HEK293T (cell line): ENCODE results near the gene CDH4.

Experiments
- CTCF ChIA-PET: fragments of 350-600 bp; formaldehyde crosslinking; extraction: SDS; loops from one replicate; lab custom pipeline; 2021; ENCODE audit warnings: antibody characterized with exemption, inconsistent platforms; lab: Yijun Ruan, JAX
- POLR2A ChIA-PET: fragments of 350-600 bp; formaldehyde crosslinking; extraction: SDS; loops from one replicate; lab custom pipeline; 2020; ENCODE audit warnings: antibody characterized with exemption, inconsistent platforms; lab: Yijun Ruan, JAX
- DNase-seq: peaks from one replicate; pipeline ENCODE4 v3.0.0; 2012; ENCODE audit warnings: mixed read lengths; ENCODE audit errors: extremely low spot score
- ARNT ChIP-seq: fragments of 450-650 bp; IDR thresholded peaks from 2 replicates; pipeline ENCODE4 v1.6.1; 2017; ENCODE audit warnings: mild to moderate bottlenecking
- BHLHE40 ChIP-seq: fragments of 450-650 bp; IDR thresholded peaks from 2 replicates; pipeline ENCODE4 v1.6.1; 2016; ENCODE audit warnings: mild to moderate bottlenecking, moderate library complexity, borderline replicate concordance
- CTBP1 ChIP-seq: fragments of 450-650 bp; IDR thresholded peaks from 2 replicates; pipeline ENCODE4 v1.6.1; 2016; ENCODE audit warnings: borderline replicate concordance
- ELF4 ChIP-seq: fragments of 450-650 bp; IDR thresholded peaks from 2 replicates; pipeline ENCODE4 v1.6.1; 2017; ENCODE audit warnings: antibody characterized with exemption
- FOXA1 ChIP-seq: fragments of 450-650 bp; IDR thresholded peaks from 2 replicates; pipeline ENCODE4 v1.6.1; 2016; ENCODE audit warnings: mild to moderate bottlenecking
- FOXK2 ChIP-seq: fragments of 450-650 bp; IDR thresholded peaks from 2 replicates; pipeline ENCODE4 v1.6.1; 2016; ENCODE audit warnings: mild to moderate bottlenecking
- FOXM1 ChIP-seq: fragments of 450-650 bp; IDR thresholded peaks from 2 replicates; pipeline ENCODE4 v1.6.1; 2017; ENCODE audit warnings: mild to moderate bottlenecking, borderline replicate concordance
- HDGF ChIP-seq: fragments of 450-650 bp; IDR thresholded peaks from 2 replicates; pipeline ENCODE4 v1.6.1; 2017; ENCODE audit warnings: antibody characterized with exemption, borderline replicate concordance
- L3MBTL2 ChIP-seq: fragments of 450-650 bp; conservative IDR thresholded peaks from 2 replicates; pipeline ENCODE4 v1.6.1; 2016; ENCODE audit warnings: mild to moderate bottlenecking
- LEF1 ChIP-seq: fragments of 450-650 bp; IDR thresholded peaks from 2 replicates; pipeline ENCODE4 v1.6.1; 2017; ENCODE audit warnings: mild to moderate bottlenecking, borderline replicate concordance
- NFRKB ChIP-seq: fragments of 450-650 bp; IDR thresholded peaks from 2 replicates; pipeline ENCODE4 v1.6.1; 2016; ENCODE audit warnings: mild to moderate bottlenecking, moderate library complexity
- SP1 ChIP-seq: fragments of 450-650 bp; IDR thresholded peaks from 2 replicates; pipeline ENCODE4 v1.6.1; 2017
- SUZ12 ChIP-seq: fragments of 450-650 bp; IDR thresholded peaks from 2 replicates; pipeline ENCODE4 v1.6.1; 2016; ENCODE audit warnings: mild to moderate bottlenecking
- TARDBP ChIP-seq: fragments of 450-650 bp; IDR thresholded peaks from 2 replicates; pipeline ENCODE4 v1.6.1; 2016
- ZNF384 ChIP-seq: fragments of 450-650 bp; IDR thresholded peaks from 2 replicates; pipeline ENCODE4 v1.6.1; 2016
- TF ChIP-seq, protein P1 (sequence below): fragments of 450-650 bp; IDR thresholded peaks from 2 replicates; pipeline ENCODE4 v1.6.1; 2016

CDH4 gene

DNA sequence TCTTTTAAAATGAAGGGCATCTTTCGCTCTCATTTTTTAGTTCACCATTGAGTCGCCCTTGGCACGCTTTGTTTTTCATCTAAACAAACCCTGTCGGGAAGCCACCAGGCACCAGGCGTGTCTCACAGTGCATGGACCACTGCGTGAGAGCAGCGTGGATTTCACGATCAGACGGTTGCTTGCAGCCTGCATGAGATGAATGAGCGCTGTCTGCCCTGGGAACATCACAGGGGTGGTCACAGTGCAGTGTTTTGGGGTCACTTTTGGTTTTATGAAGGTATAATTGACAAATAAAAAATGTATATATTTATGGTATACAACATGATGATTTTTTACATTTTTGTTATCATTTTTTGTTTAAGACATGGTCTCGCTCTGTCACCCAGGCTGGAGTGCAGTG, 61.3 kb downstream of the CDH4 start:
- DNase-seq: no peak

DNA sequence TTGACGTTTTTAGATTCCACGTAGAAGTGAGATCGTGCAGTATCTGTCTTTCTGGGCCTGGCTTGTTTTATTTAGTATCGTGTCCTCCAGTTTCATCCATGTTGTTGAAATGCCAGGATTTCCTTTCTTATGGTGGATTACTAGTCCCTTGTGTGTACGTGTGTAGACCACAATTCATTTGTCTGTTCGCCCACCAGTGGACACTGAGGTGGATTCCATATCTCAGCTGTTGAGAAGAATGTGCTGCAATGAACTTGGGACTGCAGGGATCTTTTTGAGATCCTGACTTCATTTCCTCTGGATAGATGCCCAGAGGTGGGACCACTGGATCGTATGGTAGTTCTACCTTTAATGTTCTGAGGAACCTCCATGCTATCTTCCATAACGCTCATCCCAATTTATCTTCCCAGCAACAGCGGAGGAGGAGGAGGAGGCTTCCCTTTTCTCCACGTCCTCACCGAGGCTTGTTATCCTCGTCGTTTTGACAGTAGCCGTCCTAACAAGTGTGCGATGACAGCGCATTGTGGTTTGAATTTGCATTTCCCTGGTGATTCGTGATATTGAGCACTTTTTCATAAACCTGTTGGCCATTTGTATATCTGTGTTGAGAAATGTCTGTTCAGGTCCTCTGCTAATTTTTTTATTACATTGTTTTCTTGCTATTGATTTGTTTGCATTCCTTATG, 62.4 kb downstream of the CDH4 start:
- POLR2A ChIA-PET: no interaction called here
- CTCF ChIA-PET: no interaction called here
- TF ChIP-seq FOXM1 (no peak), ARNT (no peak), L3MBTL2 (no peak), ELF4 (no peak), HDGF (no peak), FOXK2 (no peak), ZNF384 (no peak), SUZ12 (no peak), SP1 (no peak), TARDBP (no peak), CTBP1 (no peak), BHLHE40 (no peak), FOXA1 (no peak), LEF1 (no peak), NFRKB (no peak)
- TF ChIP-seq, protein P1, sequence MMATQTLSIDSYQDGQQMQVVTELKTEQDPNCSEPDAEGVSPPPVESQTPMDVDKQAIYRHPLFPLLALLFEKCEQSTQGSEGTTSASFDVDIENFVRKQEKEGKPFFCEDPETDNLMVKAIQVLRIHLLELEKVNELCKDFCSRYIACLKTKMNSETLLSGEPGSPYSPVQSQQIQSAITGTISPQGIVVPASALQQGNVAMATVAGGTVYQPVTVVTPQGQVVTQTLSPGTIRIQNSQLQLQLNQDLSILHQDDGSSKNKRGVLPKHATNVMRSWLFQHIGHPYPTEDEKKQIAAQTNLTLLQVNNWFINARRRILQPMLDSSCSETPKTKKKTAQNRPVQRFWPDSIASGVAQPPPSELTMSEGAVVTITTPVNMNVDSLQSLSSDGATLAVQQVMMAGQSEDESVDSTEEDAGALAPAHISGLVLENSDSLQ: no peak
- DNase-seq: no peak

More for the DNA sequence above, 61.3 kb downstream of the CDH4 start:
- TF ChIP-seq SUZ12 (no peak), CTBP1 (no peak), L3MBTL2 (no peak), HDGF (no peak), FOXA1 (no peak), BHLHE40 (no peak), ELF4 (no peak)
- ChIA-PET CTCF (no interaction called here), POLR2A (no interaction called here)

DNA sequence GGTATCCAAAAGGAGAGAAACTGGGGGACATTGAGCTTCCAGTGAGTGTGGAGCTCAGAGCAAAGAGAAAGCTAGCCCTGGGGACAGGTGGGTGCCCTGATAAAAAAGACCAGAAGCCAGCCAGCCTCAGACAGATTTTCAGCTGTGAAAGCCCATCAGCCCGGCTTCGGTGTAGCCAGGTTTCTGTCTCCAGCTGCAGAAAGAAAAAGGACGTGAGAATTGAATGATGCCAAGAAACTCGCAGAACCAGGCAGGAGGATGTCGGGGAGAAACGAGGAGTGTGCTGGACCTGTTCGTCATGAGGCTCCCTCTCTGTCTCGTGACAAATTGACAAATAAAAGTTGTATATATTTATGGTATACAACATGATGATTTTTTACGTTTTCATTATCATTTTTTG, 63.3 kb downstream of the CDH4 start:
- TF ChIP-seq ARNT (no peak), TARDBP (no peak), LEF1 (no peak), L3MBTL2 (no peak), ELF4 (no peak)

DNA sequence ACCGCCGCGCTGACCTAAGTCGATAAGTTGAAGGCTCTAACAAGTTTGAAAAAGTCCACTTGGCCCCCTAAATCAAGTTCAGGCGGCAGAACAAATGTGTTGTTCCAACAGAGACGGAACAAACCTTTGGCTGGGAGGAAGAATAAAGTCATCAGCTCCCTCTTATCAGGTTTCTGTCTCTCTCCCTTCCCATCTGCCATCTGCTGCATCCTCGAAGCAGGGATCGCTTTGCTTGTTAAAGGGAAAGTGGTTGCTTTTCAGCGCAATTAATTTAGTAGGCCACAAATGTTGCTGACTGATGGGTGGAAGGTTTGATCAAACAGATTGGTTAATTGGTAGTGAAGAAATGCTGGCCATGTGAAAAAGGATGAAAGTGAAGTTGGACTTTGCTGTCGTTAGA, 64.3 kb downstream of the CDH4 start:
- ChIA-PET CTCF (no interaction called here), POLR2A (no interaction called here)
- no peak for TF ChIP-seq FOXK2
- TF ChIP-seq ARNT: no peak
- no peak for TF ChIP-seq SP1
- no peak for TF ChIP-seq NFRKB
- TF ChIP-seq, protein P1: no peak
- TF ChIP-seq ELF4: no peak
- no peak for TF ChIP-seq FOXA1
- no peak for TF ChIP-seq CTBP1
- TF ChIP-seq TARDBP: no peak
- TF ChIP-seq L3MBTL2: no peak
- no peak for TF ChIP-seq BHLHE40
- no peak for TF ChIP-seq FOXM1
- no peak for TF ChIP-seq SUZ12
- TF ChIP-seq LEF1: no peak
- no peak for TF ChIP-seq ZNF384
- no peak for TF ChIP-seq HDGF
- DNase-seq: no peak

More for the DNA sequence above, 63.3 kb downstream of the CDH4 start:
- ChIA-PET CTCF (no interaction called here), POLR2A (no interaction called here)
- no peak for DNase-seq

DNA sequence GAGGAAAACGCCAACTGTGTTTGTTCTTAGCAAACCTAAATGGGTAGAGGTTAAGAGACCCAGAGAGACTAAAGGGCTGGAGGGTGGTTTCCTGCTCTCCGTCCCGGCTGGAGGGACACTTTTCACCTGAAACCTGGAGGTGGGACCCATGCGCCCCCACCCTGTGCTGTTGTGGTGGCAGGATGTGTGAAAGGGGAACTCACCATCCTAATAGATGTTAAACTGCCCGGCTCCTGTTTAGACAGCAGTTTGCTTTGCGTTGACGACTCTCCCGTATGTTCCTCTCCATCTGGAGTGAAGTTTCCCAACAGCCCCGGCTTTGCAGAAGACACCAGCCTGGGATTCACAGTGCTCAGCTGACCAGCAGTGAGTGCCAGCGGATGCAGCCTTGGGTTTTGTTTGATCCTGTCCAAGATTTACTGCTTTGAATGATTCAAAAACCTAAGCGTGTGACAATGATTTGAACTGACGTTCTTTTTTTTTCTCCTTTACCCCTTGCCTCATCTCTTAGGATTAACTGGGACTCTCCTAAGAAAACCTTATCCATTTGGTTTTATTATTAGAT, 66.0 kb downstream of the CDH4 start:
- TF ChIP-seq ELF4 (no peak), SUZ12 (no peak), ARNT (no peak), HDGF (no peak), BHLHE40 (no peak), ZNF384 (no peak), CTBP1 (no peak), FOXA1 (no peak), FOXK2 (no peak), LEF1 (no peak), L3MBTL2 (no peak), SP1 (no peak), TARDBP (no peak), NFRKB (no peak), FOXM1 (no peak)
- TF ChIP-seq, protein P1: no peak
- no peak for DNase-seq
- CTCF ChIA-PET: no interaction called here
- POLR2A ChIA-PET: no interaction called here
